GM18868 (cell line): ENCODE measurements around the gene UTS2B.
"Not testable (repeated sequence)": the region's sequence is repeated elsewhere in the genome, so short reads cannot be mapped to it uniquely, and the experiment has no call there.

Experiments
- ATAC-seq: cut with Tn5 transposase; IDR thresholded peaks from one replicate; pipeline ENCODE4 v1.9.1; 2021; ENCODE audit warnings: mild to moderate bottlenecking, moderate library complexity; ENCODE audit not compliant: unreplicated experiment

The UTS2B gene

GRCh38 chr3:191283400-191283799 lies 46.9 kb downstream of the UTS2B start:
- ATAC-seq: no peak

- ATAC-seq: no peak
Observed at GRCh38 chr3:191282251-191283185, 47.8 kb downstream of the UTS2B start.

- no peak for ATAC-seq
Observed at GRCh38 chr3:191280882-191281281, 49.4 kb downstream of the UTS2B start.

GRCh38 chr3:191280111-191280510 lies 50.2 kb downstream of the UTS2B start:
- ATAC-seq: no peak

GRCh38 chr3:191275751-191276150 lies 54.6 kb downstream of the UTS2B start:
- no peak for ATAC-seq

GRCh38 chr3:191275244-191275643 lies 55.1 kb downstream of the UTS2B start:
- not testable (repeated sequence) for ATAC-seq

- ATAC-seq: peak; percentile 73
Observed at GRCh38 chr3:191269289-191270085, 60.8 kb downstream of the UTS2B start.

- no peak for ATAC-seq
Observed at GRCh38 chr3:191268737-191269136, 61.6 kb downstream of the UTS2B start.

- no peak for ATAC-seq
Observed at GRCh38 chr3:191263850-191264249, 66.5 kb downstream of the UTS2B start.

- peak; percentile 83 for ATAC-seq
Observed at GRCh38 chr3:191263365-191263764, 67.0 kb downstream of the UTS2B start.

GRCh38 chr3:191262650-191263049 lies 67.7 kb downstream of the UTS2B start:
- ATAC-seq: no peak

- no peak for ATAC-seq
Observed at GRCh38 chr3:191261304-191261638, 69.1 kb downstream of the UTS2B start.

- no peak for ATAC-seq
Observed at GRCh38 chr3:191260431-191261303, 69.7 kb downstream of the UTS2B start.

GRCh38 chr3:191259486-191259885 lies 70.8 kb downstream of the UTS2B start:
- no peak for ATAC-seq

- ATAC-seq: no peak
Observed at GRCh38 chr3:191257286-191257685, 73.0 kb downstream of the UTS2B start.

- no peak for ATAC-seq
Observed at GRCh38 chr3:191256405-191256804, 73.9 kb downstream of the UTS2B start.

- no peak for ATAC-seq
Observed at GRCh38 chr3:191255156-191255555, 75.2 kb downstream of the UTS2B start.

- ATAC-seq: no peak
Observed at GRCh38 chr3:191254098-191254873, 76.0 kb downstream of the UTS2B start.

- ATAC-seq: peak; percentile 48
Observed at GRCh38 chr3:191253089-191253799, 77.1 kb downstream of the UTS2B start.

- no peak for ATAC-seq
Observed at GRCh38 chr3:191246630-191247029, 83.7 kb downstream of the UTS2B start.
